Activated CD4-positive, CD25-positive, alpha-beta regulatory T cell (primary cell): ENCODE measurements around the gene CHST15.

Source experiments
- DNase-seq, 4 experiments: peaks; one replicate each; lab custom pipeline; 2025; lab: John Stamatoyannopoulos, UW

CHST15 gene

DNA sequence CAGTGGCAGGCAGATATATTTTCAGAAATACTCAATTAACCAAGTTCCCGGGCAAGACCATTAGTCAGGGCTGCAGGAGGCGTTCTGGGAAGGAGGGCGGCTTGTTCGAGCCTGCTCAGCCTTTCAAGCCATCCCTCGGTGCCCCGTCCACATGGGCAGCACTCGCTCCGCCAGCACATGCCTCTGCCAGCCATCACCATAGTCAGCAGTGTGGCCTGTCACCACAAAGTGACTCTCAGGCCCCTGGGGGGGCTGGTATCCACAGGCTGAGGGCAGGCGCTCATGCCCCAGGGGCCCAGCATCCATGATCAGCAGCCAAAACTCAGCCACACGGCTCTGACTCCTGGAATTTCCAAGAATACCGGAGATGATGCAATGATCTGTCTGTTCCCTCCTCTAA, 81.9 kb downstream of the CHST15 start:
- DNase-seq, result no peak

DNA sequence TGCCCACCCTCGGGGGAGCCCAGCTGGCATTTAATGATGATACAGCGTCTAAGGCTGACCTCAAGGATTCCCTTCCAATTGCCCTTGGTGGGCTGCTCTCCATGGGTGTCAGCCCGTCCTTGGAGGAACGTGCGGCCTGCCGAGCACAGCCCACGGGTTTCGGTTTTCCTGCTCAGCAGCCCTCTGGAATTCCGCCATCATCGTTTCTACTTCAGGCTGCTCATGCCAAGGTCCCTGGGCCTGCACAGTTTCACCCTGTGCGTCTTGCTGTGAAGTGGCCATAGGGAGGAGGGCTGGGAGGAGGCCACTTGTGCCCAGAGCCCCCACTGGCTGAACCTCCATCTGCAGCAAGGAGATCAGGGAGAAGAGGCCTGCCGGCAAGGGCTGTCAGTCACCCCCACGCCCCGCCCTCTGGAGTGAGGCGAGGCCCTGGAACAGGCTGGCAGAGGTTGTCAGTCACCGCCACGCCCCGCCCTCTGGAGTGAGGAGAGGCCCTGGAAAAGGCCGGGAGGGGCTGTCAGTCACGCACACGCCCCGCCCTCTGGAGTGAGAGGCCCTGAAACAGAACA, 82.8 kb downstream of the CHST15 start:
- no peak for DNase-seq

DNA sequence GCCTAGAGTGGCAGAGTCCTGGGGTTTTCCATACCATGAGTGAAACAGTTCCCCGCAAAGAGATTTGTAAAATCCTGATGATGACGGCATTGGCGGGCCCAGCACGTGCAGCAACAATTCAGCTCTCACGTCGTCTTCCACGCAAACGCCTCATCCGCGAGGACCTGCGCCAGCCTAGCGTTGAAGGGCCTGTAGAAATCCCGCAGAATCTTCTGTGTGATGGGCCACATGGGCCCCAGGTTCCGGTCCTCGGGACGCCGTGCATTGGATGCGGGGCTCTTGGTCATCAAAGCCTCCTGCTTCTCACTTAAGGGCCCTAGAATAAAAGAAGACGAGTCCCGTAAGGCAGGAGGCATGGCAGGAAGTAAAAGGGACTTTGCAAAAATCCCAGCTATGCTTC, 83.4 kb downstream of the CHST15 start:
- DNase-seq, result no peak

- no peak for DNase-seq
Observed at GRCh38 chr10:124009231-124010015, 84.0 kb downstream of the CHST15 start.

DNA sequence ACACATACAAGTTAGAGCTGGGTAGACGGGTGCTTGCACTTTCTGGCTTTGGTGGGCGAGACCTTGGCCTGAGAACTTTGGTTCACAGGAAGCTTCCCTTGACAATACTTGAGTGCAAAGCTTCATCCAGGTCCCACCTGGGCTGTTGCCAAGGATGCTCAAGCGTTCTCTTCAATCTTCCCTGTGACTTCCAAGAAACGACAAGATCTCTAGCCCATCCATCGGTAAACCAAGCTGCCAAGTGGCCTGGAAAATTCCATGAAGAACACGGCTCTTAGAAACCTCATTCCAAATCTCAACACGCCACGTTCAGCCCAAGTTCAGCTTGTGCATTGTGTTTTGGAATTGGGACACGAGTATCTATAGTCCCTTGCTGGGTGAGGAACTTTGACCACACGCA, 84.7 kb downstream of the CHST15 start:
- DNase-seq, result no peak

DNA sequence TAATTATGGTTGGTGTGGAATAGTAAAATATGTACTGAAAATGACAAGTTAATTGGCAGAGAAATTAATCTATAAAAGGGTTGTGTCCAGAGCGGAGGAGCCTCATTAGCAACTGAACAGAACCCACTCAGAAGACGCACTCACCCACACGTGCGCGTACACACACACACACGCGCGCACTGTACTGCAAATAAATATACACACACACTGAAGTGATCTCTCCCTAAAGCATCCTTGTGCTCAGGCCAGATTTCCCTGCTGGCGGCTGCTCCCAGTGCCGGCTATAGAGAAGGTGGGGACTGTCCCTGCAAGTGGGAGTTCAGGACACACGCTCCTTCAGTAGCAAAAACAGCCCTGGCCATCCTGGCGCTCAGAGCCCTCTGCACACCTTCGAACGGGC, 85.2 kb downstream of the CHST15 start:
- DNase-seq, result no peak

- DNase-seq, result no peak
Observed at GRCh38 chr10:124007773-124008145, 85.6 kb downstream of the CHST15 start.

DNA sequence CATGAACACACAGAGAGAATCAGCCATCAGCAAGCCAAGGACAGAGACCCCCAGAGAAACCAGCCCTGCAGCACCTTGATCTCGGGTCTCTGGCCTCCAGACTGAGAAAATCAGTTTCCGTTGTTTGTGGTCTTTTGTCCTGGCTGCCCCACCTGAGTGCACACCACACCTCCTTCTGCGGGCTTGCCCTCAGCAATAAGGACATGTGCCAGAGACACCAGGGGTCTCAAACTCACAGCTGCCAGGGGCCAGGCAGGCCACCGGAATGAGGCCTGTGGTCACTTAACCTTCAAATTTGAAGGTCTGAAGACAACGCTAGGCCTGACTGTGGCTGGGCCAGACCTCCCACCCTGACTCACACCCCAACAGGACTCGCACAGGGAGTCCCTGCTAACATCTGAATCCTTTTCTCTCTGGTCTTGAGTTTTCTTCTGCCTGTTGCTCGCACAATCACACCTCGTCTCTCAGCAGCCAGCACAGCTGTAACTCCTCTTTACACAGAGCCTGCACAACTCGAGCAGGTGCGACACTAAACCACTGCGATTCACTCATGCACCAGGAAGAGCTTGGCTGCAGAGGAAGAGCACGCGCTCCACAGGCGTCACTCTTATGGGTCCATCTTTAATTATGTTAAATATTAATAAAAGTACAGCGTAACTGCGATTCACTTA, 86.2 kb downstream of the CHST15 start:
- no peak for DNase-seq

GRCh38 chr10:124006526-124006925, 86.9 kb downstream of the CHST15 start:
- no peak for DNase-seq

DNA sequence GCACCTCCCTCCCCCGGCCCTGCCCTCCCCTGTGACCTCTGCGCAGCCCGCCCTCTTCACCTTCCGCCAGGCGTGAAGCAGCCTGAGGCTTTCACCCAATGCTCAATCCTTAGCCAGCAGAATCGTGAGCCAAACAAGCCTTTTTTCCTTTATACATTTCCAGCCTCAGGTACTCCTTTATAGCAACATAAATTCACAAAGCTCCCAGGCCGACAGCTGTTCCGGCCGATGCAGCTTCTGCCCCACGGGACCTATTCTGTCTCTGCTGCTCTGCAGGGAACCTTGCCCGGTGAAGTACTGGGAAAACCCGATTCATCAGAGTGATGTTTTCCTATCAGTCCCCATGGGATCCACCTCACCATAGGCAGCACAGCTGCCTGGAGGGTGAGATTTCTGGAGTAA, 87.4 kb downstream of the CHST15 start:
- DNase-seq, result no peak

- no peak for DNase-seq
Observed at GRCh38 chr10:124005091-124005490, 88.3 kb downstream of the CHST15 start.

- DNase-seq, result no peak
Observed at GRCh38 chr10:124004663-124005004, 88.8 kb downstream of the CHST15 start.

DNA sequence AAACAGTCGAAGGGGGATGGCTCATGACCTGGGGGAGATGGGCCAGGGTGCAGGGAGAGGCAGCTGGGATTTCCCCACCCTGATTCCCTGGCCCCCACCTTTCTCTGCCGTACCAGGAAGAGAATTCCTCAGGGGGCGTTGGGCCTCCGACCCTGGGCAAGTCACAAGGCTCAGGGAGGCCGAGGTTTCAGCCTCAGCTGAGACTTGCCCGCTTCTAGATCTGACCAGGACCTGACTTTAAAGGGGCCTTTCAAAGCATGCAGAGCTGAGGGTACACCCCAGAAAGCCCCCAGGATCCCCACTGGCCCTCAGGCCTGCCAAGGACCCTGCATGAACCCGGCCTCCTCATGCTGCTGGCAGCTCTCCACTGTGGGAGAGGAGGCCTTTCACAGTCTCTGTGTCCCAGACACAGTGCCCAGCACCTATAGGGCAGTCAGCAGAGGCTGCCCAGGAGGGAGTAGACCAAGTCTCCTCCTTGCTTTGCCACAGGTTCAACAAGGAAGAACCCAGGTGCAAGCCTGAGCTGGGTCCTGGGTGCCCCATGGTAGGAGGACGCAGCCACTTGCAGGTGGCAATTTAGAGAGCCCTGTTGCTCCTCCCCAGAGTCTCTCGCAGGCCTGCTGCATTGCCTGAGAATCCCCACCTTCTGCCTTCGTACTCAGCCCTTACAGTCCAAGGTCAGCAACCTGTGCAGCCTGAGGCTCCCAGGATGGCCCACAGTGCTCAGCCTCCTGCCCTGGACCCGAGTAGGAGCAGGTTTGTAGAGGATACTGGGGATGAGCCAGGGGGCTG, 89.3 kb downstream of the CHST15 start:
- DNase-seq, result no peak

GRCh38 chr10:124003481-124003870, 89.9 kb downstream of the CHST15 start:
- DNase-seq, result no peak

DNA sequence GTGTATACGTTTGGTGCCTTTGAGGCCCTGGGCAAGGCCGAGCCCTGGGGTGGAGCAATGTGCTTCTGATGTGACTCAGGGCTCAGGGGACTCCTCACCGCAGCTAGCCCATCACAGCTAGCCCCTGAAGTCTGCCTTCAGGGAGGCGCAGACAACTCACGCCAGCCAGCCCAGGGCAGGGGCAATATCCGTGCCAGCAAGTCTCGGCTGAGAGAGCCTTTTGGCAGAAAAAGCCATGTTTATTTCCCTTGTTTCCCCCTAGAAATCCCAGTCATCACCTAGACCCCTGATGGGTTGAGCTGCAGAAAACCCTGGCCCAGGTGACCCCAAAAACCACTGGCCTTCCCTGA, 90.4 kb downstream of the CHST15 start:
- no peak for DNase-seq

GRCh38 chr10:124002391-124003069, 90.9 kb downstream of the CHST15 start:
- DNase-seq, result no peak

DNA sequence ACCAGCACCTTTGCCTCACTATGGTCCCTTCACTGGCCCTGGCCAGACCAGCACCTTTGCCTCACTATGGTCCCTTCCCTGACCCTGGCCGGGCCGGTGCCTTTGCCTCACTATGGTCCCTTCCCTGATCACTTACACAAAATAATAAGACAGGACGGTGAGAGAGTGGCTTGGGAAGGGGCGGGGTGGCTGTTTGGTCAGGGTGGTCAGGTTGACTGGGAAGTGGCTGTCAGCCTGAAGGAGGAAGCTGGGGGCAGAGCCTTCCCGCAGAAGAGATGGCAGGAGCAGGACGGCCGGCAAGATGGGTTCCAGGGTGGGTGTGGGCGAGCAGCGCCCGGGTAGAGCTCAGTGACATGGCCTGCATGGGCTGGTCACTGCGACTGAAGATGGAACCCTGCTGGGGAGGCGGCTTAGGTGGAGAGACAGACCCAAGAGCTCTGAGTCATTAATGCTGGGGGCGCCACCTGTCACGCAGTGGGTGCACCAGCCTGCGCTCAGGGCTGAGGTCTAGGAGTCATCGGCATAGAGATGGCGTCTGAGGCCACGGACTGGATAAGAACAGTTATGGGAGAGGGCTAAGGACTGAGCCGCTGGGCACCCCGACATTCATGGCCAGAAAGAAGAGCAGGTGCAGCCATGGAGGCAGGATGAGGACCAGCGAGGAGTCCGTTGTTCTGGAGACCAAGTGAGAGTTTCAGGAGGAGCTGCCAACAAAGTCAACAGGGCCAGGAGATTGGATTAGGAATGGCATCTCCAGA, 91.8 kb downstream of the CHST15 start:
- no peak for DNase-seq

GRCh38 chr10:124000792-124001201, 92.6 kb downstream of the CHST15 start:
- DNase-seq, result no peak

DNA sequence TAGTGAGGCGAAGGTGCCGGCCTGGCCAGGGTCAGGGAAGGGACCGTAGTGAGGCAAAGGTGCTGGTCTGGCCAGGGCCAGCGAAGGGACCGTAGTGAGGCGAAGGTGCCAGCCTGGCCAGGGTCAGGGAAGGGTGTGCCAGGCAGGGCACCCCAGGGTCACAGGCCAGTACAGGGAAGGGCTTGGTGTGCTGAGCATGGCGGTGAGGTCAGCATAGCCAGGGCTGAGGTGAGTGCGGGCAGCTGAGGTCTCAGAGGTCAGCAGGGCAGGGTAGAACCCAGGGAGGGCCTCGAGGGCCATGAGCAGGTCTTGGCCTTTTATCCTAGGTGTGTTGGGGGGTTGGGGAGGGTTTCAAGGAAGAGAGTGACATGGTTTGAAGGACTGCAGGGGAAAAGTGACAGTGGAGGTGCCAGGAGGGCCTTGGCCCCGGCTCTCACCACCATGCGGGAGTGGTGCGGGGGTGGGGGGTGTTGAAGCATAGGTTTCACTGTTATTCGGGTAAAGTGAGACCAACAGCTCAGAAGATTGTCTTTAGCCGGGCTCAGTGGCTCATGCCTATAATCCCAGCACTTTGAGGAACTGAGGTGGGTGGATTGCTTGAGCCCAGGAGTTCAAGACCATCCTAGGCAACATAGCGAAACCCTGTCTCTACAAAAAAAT, 93.3 kb downstream of the CHST15 start:
- no peak for DNase-seq

DNA sequence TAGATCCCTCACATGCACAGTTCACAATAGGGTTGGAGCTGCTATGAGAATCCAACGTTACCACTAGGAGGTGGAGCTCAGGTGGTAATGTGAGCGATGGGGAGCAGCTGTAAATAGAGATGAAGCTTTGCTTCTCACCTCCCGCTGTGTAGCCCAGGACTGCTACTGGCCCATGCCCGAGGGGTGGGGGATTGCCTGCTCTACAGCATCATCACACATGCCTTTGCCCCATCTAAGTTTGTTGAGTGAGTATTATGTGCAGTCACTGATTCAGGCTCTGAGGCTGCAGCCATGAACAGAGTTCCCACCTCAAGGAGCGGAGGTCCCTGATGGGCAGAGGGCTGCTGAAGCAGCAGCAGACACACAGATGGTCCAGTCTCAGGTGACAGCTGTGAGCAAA, 94.1 kb downstream of the CHST15 start:
- DNase-seq, result no peak
